CD4-positive, alpha-beta T cell (primary cell): ENCODE data around the gene C15orf62. TPM values are rescaled to one million over a fixed set of nuclear protein-coding genes. Genes with fewer than 3 reads are reported as not detected.
A peak's percentile ranks its signal among the peaks of the same experiment; 100 is the strongest.

Experiments
- ATAC-seq: fragments of 200-7000 bp; cut with Tn5 transposase; one replicate; pipeline ENCODE4 v1.10.0; 2022; ENCODE audit warnings: mild to moderate bottlenecking; ENCODE audit not compliant: poor library complexity
- CTCF ChIA-PET: fragments of 350-600 bp; sonication (Branson Sonifier 250); formaldehyde crosslinking; loops from one replicate; lab custom pipeline; 2021; ENCODE audit warnings: antibody characterized with exemption, inconsistent platforms; lab: Charles Lee
- POLR2A ChIA-PET: fragments of 350-600 bp; sonication (Branson Sonifier 250); formaldehyde crosslinking; loops from one replicate; lab custom pipeline; 2021; ENCODE audit warnings: antibody characterized with exemption, inconsistent platforms; lab: Charles Lee
- DNase-seq, 14 experiments: peaks; one replicate each; pipeline ENCODE4 v3.0.0-alpha.2; 2013 to 2020; ENCODE audit warnings: mixed read lengths in 2 of 14
- H3K27ac ChIP-seq, 2 donors: one replicate each; pipeline versions ENCODE4 v1.5.1 to v1.7.0; 2013; ENCODE audit warnings: low read length in 2 of 2, low read depth in 1 of 2, mild to moderate bottlenecking in 1 of 2
- H3K27me3 ChIP-seq, 2 experiments: 1 replicate in 1 of 2; 2 replicates in 1 of 2; pipeline versions ENCODE4 v1.6.1 to v1.7.0; 2013; ENCODE audit warnings: low read length in 2 of 2, control low read depth in 1 of 2, mild to moderate bottlenecking in 1 of 2, moderate library complexity in 1 of 2; ENCODE audit not compliant: insufficient read depth in 2 of 2, control insufficient read depth in 1 of 2
- H3K36me3 ChIP-seq: one replicate; pipeline ENCODE4 v1.6.1; 2013; ENCODE audit warnings: low read length, control low read depth; ENCODE audit not compliant: insufficient read depth
- H3K4me1 ChIP-seq: one replicate; pipeline ENCODE4 v1.6.1; 2013; ENCODE audit warnings: low read length, control low read depth; ENCODE audit not compliant: insufficient read depth
- H3K4me3 ChIP-seq: one replicate; pipeline ENCODE4 v1.5.1; 2013; ENCODE audit warnings: mild to moderate bottlenecking, low read length, moderate library complexity
- H3K9me3 ChIP-seq, 2 experiments: 1 replicate in 1 of 2; 2 replicates in 1 of 2; pipeline versions ENCODE4 v1.6.1 to v1.7.0; 2013; ENCODE audit warnings: low read length in 2 of 2, mild to moderate bottlenecking in 2 of 2, control low read depth in 1 of 2, moderate library complexity in 1 of 2; ENCODE audit not compliant: control insufficient read depth in 1 of 2, insufficient read depth in 1 of 2
- H3K27ac Mint-ChIP-seq: one replicate; pipeline ENCODE4 v1.8.0; 2020; ENCODE audit warnings: mixed read lengths
- H3K27me3 Mint-ChIP-seq: one replicate; pipeline ENCODE4 v1.8.0; 2021; ENCODE audit warnings: mixed read lengths
- H3K36me3 Mint-ChIP-seq: one replicate; pipeline ENCODE4 v1.8.0; 2021; ENCODE audit warnings: low read depth, mixed read lengths
- H3K4me1 Mint-ChIP-seq: one replicate; pipeline ENCODE4 v1.8.0; 2021; ENCODE audit warnings: low read depth, mixed read lengths
- H3K4me3 Mint-ChIP-seq: one replicate; pipeline ENCODE4 v1.8.0; 2020; ENCODE audit warnings: mild to moderate bottlenecking, mixed read lengths
- H3K9me3 Mint-ChIP-seq: one replicate; pipeline ENCODE4 v1.8.0; 2020; ENCODE audit warnings: mixed read lengths
- intact Hi-C, 2 experiments: fragments of 100-400 bp; cut with DNase I in 1 of 2; cut with micrococcal nuclease in 1 of 2; formaldehyde crosslinking; loops; one replicate each; pipeline versions ENCODE4 v1.15.1 to v1.9.0; 2023 to 2025; cut with DNase I, micrococcal nuclease
- total RNA-seq, 174 experiments: library from RNA in 2 of 174; stranded (reverse) in 2 of 174; gene quantifications; one replicate each; pipeline ENCODE4 v1.2.3 and lab custom pipeline; 2021 to 2026
- TF ChIP-seq, protein P1 (sequence below): fragments of 200-600 bp; IDR thresholded peaks from one replicate; pipeline ENCODE4 v1.8.0; 2022; ENCODE audit warnings: antibody characterized with exemption, mild to moderate bottlenecking

Gene C15orf62
- total RNA-seq, 2 experiments from 2014 or later, result 0.77 to 0.98 TPM

DNA sequence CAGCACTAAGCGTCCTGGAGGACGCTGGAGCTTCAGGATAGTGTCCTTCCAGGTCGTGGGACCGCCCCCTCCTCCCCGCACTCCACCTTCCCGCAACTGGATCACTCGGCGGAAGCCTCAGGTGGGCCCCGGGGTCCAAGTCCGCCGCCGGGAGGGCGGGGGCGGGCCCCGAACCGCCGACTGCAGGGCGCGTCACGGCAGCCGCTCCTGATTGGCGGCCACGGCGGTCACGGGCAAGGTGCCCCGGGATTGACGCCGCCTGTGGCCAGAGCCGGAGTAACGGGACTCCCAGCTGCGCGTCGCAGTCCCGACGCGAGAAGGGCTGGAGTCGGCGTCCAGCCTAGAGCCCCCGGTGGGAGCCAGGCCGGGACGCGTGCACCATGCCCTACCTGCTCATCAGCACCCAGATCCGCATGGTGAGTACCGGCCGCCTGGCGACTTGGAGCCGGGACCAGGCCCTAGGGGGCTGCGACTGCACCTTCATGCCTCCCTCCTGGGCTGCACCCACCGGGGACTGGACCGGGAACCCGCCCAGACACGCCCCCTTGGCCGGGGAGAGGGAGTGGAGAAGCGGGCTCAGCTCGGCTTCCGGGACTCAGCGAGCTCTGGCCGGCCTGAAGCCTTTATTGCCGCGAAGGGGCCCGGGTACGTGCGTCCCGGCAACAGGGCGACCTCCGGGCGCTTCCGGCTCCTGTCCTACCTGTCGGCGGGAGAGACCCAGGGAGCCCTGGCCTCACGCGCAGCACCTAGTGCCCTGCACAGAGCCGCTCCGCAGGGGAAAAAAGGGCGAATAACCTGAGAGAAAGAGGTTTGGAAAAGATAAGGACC lies 5.8 kb upstream of the C15orf62 start, which contains the start of gene GCHFR:
TSS of gene GCHFR (plus strand) at position 268 of the 828 bp plus-strand sequence. CDS start at position 381, 113 bp downstream.
- peak; percentile 48 for ATAC-seq
- Mint-ChIP-seq H3K4me1 (peaks cover 29% of the 10 kb centered on the region), H3K9me3 (no peaks in the 10 kb centered on the region), H3K27me3 (no peaks in the 10 kb centered on the region), H3K27ac (peak within 1 kb of the TSS; percentile 90), H3K36me3 (peaks cover 11% of the 10 kb centered on the region), H3K4me3 (peak within 1 kb of the TSS; percentile 89)
- CTCF ChIA-PET, result interaction anchor here (0.8 to 2.9 kb wide), 6 partner anchors 17 to 69 kb away, joined by 3 to 13 read pairs (median 3); partner anchors contain the start of gene RAD51
- Histone ChIP-seq H3K9me3 (no peaks in the 10 kb centered on the region), H3K4me1 (peaks cover 40% of the 10 kb centered on the region), H3K27ac (peak within 1 kb of the TSS; percentile 60 to 71), H3K4me3 (peak within 1 kb of the TSS; percentile 98), H3K27me3 (no peaks in the 10 kb centered on the region), H3K36me3 (peaks cover 12% of the 10 kb centered on the region)
- intact Hi-C loops, result loop anchor here in 1 of 2 experiments (5.0 to 10.0 kb wide), 2 partner anchors 172 to 351 kb away; partner anchors contain the start of genes INO80 and KNL1
- TF ChIP-seq, protein P1, sequence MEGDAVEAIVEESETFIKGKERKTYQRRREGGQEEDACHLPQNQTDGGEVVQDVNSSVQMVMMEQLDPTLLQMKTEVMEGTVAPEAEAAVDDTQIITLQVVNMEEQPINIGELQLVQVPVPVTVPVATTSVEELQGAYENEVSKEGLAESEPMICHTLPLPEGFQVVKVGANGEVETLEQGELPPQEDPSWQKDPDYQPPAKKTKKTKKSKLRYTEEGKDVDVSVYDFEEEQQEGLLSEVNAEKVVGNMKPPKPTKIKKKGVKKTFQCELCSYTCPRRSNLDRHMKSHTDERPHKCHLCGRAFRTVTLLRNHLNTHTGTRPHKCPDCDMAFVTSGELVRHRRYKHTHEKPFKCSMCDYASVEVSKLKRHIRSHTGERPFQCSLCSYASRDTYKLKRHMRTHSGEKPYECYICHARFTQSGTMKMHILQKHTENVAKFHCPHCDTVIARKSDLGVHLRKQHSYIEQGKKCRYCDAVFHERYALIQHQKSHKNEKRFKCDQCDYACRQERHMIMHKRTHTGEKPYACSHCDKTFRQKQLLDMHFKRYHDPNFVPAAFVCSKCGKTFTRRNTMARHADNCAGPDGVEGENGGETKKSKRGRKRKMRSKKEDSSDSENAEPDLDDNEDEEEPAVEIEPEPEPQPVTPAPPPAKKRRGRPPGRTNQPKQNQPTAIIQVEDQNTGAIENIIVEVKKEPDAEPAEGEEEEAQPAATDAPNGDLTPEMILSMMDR, result peak; percentile 45
- POLR2A ChIA-PET, result interaction anchor here (0.6 to 2.7 kb wide), 8 partner anchors 16 to 195 kb away, joined by 3 to 25 read pairs (median 4); partner anchors contain the start of genes RAD51, RPUSD2 and VPS18
- DNase-seq, result peak; percentile 35 to 87 (median 63)

DNA sequence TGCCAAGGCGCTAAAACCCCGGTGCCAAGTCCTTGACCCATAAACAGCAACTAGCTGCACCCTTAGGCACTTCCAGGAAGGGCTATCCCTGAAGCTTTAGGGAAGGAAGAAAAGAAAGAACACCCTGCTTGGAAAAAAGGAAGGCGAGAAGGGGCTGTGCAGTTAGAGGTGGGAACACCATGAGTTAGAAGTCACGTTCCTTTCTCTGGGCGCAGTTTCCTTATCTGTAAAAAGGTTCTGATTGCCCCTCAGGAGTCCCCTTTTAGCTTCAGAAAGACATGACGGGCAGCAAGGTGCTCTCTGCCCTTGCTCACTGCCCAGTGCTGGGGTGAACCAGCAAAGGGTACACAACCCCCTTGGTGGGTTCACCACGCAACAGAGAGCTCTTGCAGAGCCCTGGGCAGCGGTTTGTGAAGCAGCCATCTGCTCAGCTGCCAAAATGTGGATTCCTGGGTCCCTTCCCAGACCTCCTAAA lies 5.1 kb upstream of the C15orf62 start:
- Histone ChIP-seq H3K4me1 (peaks cover 46% of the 10 kb centered on the region), H3K27me3 (no peaks in the 10 kb centered on the region), H3K9me3 (no peaks in the 10 kb centered on the region), H3K27ac (peak overlapping the region; percentile 60 to 67), H3K4me3 (peak overlapping the region; percentile 98), H3K36me3 (peaks cover 12% of the 10 kb centered on the region)
- DNase-seq (peak in 2 of 14 experiments; percentile 32 to 40), ATAC-seq (no peak)
- Mint-ChIP-seq H3K27ac (peak overlapping the region; percentile 90), H3K36me3 (peaks cover 16% of the 10 kb centered on the region), H3K27me3 (no peaks in the 10 kb centered on the region), H3K9me3 (no peaks in the 10 kb centered on the region), H3K4me3 (peak overlapping the region; percentile 89), H3K4me1 (peaks cover 36% of the 10 kb centered on the region)
- POLR2A ChIA-PET, result interaction anchor here (0.6 to 2.7 kb wide), 7 partner anchors 17 to 199 kb away, joined by 3 to 25 read pairs (median 5); partner anchors contain the start of genes RAD51, RPUSD2 and VPS18
- intact Hi-C loops, result loop anchor here (5.0 to 10.0 kb wide), 3 partner anchors 72 to 350 kb away; partner anchors contain the start of genes KNL1 (in 2 of the 2) and INO80 (in 1 of the 2)
- CTCF ChIA-PET, result interaction anchor here (0.8 to 2.9 kb wide), 4 partner anchors 17 to 69 kb away, joined by 3 to 13 read pairs (median 6); partner anchors contain the start of gene RAD51
- TF ChIP-seq, protein P1, result no peak

- Histone ChIP-seq H3K4me3 (no peak overlapping the region), H3K27ac (peak overlapping the region in 1 of 2 donors; percentile 32), H3K4me1 (peaks cover 57% of the 10 kb centered on the region), H3K27me3 (no peaks in the 10 kb centered on the region), H3K36me3 (peaks cover 21% of the 10 kb centered on the region), H3K9me3 (no peaks in the 10 kb centered on the region)
- Mint-ChIP-seq H3K4me3 (peak overlapping the region; percentile 3), H3K27ac (peak overlapping the region; percentile 90), H3K4me1 (peaks cover 43% of the 10 kb centered on the region), H3K9me3 (no peaks in the 10 kb centered on the region), H3K27me3 (no peaks in the 10 kb centered on the region), H3K36me3 (peaks cover 18% of the 10 kb centered on the region)
- intact Hi-C loops, result loop anchor here (5.0 to 10.0 kb wide), 3 partner anchors 74 to 348 kb away; partner anchors contain the start of genes INO80 (in 1 of the 2) and KNL1 (in 1 of the 2)
- POLR2A ChIA-PET, result interaction anchor here (1.4 kb wide), 1 partner anchor 201 kb away, joined by 5 read pairs; no protein-coding TSS in a partner anchor
- CTCF ChIA-PET, result interaction anchor here (0.6 to 2.9 kb wide), 3 partner anchors 16 to 127 kb away, joined by 4 to 13 read pairs (median 8); no protein-coding TSS in a partner anchor
- no peak for DNase-seq
- TF ChIP-seq, protein P1, result no peak
- ATAC-seq, result no peak
These were observed 3.5 kb upstream of the C15orf62 start for GRCh38 chr15:40766194-40766815.
